ENCODE data around the gene RAB20. TPM values are rescaled to one million over a fixed set of nuclear protein-coding genes. Genes with fewer than 3 reads are reported as not detected.
"Not testable (repeated sequence)": the region's sequence is repeated elsewhere in the genome, so short reads cannot be mapped to it uniquely, and the experiment has no call there.

The RAB20 gene
- total RNA-seq, 1 donor from 2014 or later: 6.6 TPM

GRCh38 chr13:110554227-110554836 lies 7.2 kb downstream of the RAB20 start:
- no peak for DNase-seq

DNA sequence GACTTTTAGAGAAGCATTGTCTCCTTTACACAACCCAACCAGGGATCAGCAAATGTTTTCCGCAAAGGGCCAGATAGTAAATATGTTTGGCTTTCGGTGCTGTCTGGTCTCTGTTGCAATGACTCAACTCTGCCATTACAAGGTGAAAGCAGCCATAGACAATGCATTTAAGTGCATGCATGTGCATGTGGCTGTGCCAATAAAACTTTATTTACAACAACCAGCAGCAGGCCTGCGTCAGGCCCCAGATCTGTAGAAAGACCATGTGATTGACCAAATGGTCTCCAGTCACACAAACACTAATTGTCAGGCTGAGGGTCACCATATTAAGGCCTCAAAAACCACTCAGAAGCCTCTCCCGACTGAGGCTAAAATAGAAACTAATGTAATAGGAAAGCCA lies 8.1 kb downstream of the RAB20 start:
- DNase-seq: no peak

DNA sequence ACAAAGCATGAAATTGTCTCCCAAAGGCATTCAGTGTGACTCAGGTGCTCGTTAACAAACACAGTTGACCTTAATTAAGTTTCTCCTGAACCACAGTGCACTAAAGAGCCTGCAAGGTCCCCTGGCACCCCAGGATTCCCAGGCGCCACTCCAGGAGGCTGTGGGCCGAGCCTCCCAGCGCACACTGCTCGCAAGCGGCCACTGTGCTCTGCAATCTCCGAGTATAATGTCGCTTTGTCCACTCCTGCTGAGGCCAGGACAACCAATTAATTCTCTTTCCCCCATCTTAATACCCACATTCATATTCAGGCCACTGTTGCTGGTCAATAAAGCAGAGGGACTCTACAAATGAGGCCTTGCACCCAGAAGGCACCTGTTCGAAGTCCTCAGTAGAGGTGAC lies 8.8 kb downstream of the RAB20 start:
- no peak for DNase-seq

GRCh38 chr13:110551284-110551683 lies 10.2 kb downstream of the RAB20 start:
- no peak for DNase-seq

DNA sequence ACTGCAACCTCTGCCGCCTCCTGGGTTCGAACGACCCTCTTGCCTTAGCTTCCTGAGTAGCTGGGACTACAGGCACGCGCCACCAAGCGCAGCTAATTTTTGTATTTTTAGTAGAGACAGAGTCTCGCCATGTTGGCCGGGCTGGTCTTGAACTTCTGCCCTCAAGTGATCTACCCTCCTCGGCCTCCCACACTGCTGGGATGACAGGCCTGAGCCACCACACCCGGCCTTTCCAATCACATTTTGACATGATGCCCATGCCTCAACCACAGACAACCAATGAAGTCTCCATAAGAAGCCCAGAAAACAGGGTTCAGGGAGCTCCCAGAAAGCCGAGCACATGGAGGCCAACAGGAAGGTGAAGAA lies 11.7 kb downstream of the RAB20 start:
- no peak for DNase-seq

DNA sequence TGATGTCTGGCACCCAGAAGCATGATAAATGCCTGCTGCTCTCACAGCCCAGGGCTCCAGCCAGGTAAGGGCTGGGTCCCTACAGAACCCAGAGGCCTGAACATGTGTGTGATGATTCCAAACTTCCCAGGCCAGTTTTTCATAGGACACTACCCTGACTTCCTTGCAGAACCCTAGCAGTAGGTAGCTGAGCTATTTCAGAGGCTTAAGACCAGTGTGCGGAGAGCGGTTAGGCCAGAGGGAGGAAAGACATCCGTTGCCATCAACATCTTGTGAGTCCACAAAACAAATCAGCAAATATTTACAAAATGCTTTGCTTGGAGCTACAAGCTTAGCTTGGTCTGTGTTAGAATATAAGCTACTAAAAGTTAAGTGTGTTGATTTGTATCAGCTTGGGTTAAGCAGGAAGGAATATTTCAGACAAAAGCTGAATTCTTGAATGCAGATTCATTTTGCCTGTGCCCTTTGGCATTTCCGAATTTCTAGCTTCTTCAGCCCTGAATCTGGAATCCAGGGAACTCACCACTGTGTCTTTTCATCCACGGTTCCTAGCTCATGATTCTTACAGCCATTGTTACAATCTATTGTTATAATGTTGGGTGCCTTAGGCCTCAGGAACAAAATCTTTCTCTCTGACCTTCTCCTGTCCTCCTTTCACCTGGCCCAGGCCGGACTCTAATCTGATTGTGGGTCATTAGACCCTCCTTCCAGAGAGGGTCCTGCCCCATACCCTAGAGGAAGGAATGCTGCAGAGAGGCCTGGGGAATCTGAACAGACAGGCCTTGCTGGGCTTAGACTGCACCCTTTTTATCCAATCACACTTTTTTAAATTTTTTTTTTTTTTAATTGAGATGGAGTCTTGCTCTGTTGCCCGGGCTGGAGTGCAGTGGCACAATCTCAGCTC lies 12.4 kb downstream of the RAB20 start:
- DNase-seq: no peak

GRCh38 chr13:110546926-110547325 lies 14.6 kb downstream of the RAB20 start:
- no peak for DNase-seq

- no peak for DNase-seq
These were observed 15.1 kb downstream of the RAB20 start for GRCh38 chr13:110546378-110546777.

- DNase-seq: no peak
These were observed 19.2 kb downstream of the RAB20 start for GRCh38 chr13:110542169-110542796.

- DNase-seq: peak; percentile 36
These were observed 20.0 kb downstream of the RAB20 start for GRCh38 chr13:110541526-110541920.

- DNase-seq: no peak
These were observed 20.5 kb downstream of the RAB20 start for GRCh38 chr13:110540871-110541525.

DNA sequence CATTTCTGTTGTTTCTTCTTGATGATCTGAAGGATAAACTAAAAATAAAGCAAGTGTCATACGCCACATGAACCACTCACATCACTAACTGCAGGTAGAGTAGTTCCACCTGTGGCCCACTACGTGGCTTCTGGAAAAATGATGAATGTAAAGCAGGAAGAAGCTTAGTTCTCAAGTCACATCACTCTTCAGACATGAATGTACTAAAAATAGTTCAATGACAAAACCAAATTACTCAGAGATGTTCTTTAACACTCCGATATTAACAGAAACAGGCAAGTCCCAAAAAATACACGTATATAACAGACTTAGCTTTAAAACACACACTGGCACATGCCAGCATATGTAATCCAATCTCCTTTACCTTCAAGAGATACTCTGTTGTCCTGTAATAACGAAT lies 21.6 kb downstream of the RAB20 start:
- no peak for DNase-seq

DNA sequence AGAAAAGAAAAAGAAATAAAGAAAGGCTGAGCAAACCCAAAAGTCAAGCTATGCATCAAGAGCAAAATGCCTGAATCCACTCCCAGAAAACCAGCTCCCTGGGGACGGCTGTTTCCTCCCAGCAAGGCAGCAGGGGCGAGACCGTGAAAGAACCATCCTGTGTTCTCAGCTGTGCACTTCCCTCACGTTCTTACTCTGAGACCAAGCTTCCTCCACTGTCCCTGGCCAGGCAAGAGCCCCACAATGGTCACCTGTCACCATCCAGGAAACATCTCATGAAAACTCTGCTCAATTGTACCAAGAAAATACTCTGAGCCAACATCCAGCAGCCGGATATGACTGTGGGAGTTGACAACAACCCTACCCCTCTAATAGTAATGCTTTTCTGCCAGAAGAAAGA lies 22.9 kb downstream of the RAB20 start:
- peak; percentile 61 for DNase-seq

DNA sequence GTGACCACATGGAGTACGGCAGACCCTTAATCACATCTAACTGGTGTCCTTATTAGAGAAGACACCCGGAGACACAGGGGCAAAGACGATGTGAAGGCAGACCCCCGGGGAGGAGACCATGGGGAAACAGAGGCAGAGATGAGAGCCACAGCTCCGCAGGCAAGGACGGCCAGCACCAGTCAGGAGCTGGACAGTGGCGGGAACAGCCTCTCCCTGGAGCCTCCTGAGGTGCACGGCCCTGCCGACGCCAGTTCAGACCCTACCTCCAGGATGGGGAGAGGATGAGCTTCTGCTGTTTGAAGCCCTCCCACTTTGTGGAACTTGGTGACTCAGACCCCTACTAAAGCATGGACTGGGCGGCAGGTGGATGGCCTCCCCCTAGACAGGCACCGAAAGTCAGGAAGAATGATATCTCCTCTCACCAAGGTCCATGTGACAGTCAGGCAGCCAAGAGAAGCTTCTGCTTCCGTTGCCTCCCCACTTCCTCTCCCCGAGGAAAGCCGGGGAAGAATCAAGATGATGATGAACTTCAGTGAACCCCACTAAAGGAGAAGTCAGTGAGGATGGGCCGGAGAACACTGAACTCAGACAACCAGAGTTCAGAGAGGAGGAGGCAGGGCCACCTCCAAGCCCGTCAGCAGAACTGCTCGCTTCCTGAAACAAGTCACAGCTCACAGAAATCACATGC lies 25.4 kb downstream of the RAB20 start:
- no peak for DNase-seq

DNA sequence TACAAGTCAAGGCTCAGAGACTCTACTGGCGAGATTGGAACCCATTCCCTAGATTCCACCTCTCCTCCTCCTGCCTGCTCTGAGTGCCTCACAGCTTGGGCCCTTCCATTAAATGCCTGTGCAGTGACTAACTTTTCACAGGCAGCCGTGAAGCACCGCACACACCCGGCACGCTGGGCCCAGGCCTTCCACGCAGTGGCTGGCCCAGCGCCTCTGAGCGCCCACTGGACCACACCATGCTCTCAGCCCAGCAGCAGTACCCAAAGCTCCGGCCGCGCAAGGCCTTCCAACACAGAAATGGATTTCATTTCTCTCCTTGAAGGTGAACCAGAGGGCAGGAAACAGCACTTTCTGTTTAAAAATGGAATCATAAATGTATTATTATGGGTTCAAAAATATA lies 26.0 kb downstream of the RAB20 start:
- DNase-seq: no peak

- no peak for DNase-seq
These were observed 27.5 kb downstream of the RAB20 start for GRCh38 chr13:110533771-110534670.

- DNase-seq: not testable (repeated sequence)
These were observed 29.3 kb downstream of the RAB20 start for GRCh38 chr13:110532258-110532657.

DNA sequence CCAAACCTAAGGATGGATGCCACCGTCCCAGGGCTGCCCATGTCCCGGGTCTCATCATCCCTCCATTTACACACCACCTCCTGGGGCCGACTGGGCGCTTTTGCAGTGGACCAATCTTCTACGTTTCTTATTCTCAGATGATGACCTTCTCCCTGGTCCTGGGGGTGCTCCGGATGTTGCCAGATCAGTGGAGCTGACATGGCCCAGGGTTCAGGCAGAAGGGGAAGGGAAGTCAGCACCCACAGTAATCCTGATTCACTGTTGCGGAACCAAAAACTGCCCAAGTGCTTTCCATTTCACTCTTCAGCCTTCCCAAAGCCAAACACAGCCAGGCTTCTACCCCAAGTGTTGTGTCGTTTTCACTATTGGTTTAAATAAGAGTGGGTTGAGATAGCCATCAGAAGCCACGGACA lies 29.8 kb downstream of the RAB20 start:
- no peak for DNase-seq

- DNase-seq: no peak
These were observed 30.4 kb downstream of the RAB20 start for GRCh38 chr13:110531100-110531499.

DNA sequence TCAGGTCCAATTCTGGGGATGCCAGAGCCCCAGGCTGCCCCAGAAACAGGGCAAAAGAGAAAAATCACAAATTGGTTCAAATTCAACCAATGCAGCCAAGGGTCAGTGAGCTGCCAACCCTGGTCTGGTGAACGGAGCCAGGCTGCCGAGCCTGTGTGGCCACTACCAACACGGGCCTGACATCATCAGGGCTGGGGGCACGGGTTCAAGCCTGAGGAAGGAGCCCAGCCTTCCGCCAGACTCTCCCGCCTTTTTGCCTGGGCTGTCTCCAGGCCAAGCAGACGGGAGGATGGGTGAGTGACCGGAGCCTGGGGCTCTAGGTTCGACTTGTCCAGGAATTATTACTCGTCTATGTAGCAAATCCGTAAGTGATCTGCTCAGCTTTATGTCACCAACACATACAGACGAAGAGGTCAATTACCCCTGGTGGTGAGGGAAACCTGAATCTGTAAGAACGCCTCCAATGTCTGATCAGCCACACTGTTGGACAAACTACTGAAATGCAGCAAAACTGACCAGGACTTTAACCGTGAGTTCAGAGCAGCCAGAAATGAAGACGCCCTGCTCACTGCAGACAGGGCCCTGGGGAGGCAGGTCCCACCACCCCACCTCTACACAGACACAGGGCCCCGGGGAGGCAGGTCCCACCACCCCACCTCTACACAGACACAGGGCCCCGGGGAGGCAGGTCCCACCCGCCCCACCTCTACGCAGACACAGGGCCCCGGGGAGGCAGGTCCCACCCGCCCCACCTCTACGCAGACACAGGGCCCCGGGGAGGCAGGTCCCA lies 31.8 kb downstream of the RAB20 start:
- DNase-seq: no peak

All from tongue (tissue), 2 donors.